GM18526 (cell line): Measurements from ENCODE around the gene UBAP1L.

Source experiments
- POLR2A ChIP-seq: IDR thresholded peaks from 3 replicates; pipeline ENCODE4 v1.6.1; 2011; ENCODE audit not compliant: insufficient read length; ENCODE audit errors: extremely low read depth

Gene UBAP1L

DNA sequence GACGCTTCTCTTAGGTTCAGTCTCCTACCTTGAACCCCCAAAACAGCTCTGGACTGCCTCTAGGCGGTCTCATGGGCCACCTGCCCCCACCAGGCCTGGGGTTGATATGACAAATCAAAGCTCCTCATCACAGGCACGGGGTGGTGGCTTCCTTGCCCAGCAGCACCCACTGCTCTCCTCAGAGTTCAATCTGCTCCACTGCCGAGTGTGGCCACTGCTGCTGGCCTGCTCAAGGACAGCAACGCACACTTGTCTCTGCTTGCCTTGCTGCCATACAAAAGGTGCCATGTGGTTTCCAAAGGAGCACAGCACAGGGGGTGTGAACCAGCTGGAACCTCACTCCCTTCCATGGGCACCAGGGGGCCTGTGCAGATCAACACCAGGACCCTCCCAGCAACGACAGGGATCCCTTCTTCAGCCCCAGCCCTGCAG is 28.3 kb downstream of the UBAP1L start:
- no peak for TF ChIP-seq POLR2A

DNA sequence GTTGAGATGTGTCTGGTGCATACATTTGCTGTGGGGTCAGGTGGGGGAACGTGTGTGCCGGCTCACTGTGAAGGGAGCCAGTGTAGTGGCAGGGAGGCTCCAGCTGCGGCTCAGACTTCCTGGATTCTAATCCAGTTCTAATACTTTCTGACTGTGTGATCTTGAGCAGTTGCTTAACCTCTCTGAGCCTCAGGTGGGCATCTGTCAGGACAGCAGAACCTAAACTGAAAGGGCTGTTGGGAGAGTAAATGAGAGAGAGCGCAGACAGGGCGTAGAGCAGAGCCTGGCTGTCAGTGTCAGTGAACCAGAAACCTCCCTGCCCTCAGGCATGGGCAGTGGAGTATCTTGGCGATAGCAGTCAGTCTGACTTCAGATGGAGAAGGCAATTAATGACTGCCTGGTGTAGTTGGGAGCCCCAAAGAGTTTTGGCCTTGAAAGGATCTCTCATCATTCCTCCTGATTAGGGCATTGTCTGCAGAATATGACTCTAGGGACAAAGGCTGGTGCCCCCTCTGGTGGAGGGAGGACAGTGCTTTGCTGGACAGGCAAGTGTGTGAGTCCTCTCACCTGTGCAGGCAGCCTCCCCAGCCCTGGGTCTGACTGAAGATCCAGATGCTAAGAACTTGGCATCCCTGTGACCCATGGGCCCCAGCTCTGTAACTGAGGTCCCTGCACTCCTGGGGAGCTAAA is 28.9 kb downstream of the UBAP1L start:
- no peak for TF ChIP-seq POLR2A

DNA sequence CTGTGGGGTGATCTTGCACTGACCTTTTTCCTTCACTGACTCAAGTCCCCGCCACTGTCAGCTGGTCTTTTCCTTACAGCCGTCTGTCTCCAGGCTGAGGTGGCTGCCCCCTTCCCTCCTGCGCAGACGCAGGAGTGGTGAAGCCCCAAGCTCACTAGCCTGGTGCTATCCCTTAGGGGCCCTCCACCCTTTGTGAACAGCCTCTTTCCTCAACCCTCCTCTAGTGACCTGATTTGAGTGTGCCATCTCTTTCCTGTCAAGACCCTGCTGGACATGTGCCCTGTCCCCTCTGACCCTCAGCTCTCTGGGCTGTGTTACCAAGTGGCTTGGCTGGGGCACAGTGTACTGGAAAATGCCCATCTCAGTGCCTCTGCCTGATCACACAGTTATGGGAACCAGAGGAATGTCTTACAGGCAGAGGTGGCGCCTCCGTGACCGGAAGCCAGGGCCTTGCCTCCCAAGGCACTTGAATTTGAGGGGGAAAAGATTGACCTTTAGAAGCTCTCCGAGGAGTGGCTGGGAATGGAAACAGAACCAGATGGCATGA is 29.7 kb downstream of the UBAP1L start:
- TF ChIP-seq POLR2A, result no peak

DNA sequence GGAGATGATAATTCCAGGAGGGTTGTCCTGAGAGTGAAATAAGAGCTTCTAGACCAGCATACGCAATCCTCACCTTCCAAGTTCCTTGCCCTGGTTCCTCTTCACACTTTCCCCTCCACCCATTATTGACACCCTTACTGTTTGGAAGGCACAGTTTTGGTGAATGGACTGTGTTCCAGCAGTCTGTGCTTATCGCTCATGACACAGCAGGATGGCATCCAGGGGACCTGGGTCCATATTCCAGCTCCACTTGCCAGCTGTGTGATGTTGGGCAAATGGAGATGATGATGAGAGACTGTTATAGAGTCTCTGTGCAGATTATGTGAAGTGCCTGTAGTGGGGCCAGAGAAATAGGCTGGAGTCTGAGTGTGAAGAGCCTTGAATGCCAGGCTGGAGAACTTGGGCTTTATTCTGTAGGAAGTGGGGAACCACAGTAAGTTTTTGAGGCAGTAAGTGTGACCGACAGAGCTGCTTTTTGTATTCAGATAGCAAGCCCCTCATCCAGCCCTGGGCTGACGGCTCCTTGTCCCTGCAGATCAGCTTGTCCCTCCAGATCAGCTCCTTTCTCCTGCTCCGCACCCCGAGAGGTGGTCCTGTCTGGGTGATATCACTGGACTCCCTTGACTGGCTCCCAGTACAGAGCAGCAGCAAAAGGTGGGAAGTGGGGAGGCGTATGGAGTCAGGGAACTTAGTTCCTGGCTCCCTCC is 30.3 kb downstream of the UBAP1L start:
- no peak for TF ChIP-seq POLR2A

DNA sequence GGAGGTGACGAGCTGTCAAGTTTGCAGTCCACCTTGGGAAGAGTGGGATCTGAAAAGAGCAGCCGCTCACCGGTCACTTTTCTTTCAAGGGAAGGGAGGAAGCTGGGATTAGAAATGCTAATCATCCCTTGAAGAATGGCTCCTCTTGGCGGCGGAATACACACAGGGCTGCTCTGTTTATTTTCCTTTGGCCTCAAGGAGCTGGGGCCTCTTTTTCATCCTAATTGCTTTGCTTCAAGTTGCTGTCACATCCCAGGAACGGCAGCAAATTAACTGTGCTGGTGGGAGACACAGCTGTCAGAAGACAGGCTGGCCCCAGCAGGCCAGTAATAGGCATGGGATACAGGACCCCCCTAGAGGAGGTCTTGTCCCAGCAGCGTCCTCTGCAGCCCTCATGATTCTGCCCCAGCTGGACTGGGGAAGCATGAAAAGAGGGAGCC is 31.7 kb downstream of the UBAP1L start:
- TF ChIP-seq POLR2A, result no peak

DNA sequence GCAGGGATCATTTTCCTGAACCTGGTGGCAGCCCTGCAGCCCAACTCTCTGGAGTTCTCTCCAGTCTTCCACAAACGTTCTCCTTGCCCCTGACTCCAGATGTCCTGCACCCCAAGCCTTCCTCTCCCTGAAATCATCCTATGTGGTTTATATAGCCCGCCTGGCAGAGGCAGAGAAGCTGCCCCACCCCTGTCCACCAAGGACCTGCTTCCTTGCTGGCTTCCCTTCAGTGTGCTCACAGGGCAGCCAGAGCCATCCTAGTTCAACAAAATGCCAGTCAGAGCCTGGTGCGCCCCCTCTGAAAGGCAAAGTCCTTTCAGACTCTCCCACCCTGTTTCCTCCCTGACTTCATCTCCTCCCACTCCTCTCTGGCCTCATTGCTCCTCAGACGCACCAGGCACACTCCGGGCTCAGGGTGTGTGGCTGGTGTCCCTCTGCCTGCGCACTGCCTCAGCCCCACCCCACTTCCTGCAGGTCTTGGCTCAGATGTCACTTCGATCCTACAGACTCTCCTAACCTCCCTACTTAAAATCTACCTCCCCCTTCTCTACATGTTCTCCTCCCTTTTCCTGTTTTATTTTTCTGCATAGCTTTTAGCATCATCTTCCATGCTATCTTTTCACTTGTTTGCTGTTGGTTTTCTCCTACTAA is 32.6 kb downstream of the UBAP1L start:
- TF ChIP-seq POLR2A, result no peak

DNA sequence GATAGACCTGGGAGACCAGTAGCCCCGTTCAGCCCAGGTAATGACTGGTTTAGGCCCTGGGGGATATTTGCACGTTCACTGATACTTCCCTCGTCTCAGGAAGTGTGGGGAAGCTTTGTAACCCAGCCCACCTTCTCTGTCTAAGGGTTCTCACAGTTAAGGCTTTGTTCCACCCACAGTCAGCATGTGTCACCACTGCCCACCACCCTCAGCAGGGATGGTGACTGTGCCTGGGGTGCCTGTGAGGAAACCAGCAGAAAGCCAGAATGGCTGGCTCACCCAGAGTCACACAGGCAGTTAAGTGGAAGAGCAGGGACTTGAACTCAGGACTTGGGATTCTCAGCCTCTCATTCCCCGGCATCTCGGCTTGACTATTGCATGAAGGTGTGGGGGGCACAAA is 33.2 kb downstream of the UBAP1L start:
- TF ChIP-seq POLR2A, result no peak

DNA sequence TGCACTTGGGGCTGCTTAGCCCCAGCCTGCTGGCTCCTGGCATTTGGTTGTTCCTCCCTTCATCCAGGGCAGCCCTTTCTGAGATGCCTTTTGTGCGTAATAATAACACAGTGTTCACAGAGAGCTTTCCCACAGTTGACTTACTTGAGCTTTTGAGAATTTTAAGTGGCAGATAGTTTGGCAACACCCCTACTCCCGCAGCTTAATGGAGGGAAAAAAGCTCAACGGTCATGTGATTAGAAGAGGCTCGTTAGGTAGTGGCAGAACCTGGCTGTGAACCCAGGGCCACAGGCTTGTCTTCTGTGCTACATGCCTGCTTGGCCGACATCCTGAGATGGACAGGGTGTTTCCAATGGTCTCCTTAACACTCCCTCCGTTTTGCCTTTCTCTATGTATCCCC is 33.7 kb downstream of the UBAP1L start:
- TF ChIP-seq POLR2A, result no peak

DNA sequence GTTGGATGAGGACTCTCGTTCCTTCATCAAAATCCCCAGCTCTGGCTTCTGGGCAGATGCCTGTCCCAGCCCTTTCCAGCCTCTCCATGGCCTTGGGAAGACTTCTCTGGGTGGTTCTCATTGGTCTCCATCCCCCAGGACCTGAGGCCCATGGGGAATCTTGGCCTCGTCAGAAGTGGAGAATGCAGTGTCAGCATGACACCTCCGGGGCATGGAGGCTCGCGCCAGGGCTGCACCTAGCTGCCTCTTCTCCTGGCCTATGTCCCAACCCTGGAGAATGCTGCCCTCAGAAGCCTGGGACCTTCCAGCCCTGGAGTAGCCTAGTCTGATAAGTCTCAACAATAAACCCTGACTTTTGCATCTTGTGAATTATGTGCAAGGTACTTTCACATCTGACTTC is 35.4 kb downstream of the UBAP1L start:
- no peak for TF ChIP-seq POLR2A

DNA sequence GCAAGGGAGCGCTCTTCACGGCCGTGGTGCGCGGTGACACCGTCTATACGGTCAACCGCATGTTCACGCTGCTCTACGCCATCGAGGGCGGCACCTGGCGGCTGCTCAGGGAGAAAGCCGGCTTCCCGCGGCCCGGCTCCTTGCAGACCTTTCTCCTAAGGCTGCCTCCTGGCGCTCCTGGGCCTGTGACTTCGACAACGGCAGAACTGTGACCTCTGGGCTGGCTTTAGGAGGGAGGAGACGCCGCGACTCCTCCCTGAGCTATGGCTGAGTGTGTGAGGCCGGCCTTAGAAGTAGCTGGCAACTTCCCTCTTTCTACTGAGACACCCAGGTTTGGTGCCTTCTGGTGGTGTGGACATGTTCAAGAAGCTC is 37.0 kb downstream of the UBAP1L start:
- no peak for TF ChIP-seq POLR2A

DNA sequence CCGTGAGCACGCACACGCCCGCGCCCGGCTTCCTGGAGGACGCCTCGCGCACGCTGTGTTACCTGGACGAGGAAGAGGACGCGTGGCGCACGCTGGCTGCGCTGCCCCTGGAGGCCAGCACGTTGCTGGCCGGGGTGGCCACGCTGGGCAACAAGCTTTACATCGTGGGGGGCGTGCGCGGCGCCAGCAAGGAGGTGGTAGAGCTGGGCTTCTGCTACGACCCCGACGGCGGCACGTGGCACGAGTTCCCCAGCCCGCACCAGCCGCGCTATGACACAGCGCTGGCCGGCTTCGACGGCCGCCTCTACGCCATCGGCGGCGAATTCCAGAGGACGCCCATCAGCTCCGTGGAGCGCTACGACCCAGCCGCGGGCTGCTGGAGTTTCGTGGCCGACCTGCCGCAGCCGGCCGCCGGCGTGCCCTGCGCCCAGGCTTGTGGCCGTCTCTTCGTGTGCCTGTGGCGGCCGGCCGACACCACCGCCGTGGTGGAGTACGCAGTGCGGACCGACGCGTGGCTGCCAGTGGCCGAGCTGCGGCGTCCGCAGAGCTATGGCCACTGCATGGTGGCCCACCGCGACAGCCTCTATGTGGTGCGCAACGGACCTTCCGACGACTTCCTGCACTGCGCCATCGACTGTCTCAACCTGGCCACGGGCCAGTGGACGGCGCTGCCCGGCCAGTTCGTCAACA is 37.6 kb downstream of the UBAP1L start:
- TF ChIP-seq POLR2A, result no peak

DNA sequence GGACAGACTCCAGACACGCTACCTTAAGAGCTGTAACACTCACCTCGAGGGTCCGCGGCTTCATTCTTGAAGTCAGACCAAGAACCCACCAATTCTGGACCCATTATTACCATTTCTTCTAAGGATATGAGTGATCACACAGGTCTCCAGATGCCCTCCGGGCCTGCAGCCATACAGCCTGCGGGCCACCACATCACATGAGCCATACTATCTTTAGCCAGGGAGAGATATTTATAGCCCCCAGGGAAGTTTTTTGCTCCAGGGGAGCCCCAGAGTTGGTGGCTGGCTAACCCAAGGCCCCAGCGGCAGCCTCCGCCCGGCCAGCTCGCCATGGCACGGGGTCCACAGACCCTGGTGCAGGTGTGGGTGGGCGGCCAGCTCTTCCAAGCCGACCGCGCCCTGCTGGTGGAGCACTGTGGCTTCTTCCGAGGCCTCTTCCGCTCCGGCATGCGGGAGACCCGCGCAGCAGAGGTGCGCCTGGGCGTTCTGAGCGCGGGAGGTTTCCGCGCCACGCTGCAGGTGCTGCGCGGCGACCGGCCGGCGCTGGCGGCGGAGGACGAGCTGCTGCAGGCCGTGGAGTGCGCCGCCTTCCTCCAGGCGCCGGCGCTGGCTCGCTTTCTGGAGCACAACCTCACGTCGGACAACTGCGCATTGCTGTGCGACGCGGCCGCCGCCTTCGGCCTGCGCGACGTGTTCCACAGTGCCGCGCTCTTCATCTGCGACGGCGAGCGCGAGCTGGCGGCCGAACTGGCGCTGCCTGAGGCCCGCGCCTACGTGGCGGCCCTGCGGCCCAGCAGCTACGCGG is 38.3 kb downstream of the UBAP1L start, which contains the start of gene KBTBD13:
TSS of gene KBTBD13 (plus strand) at position 261 of the 805 bp plus-strand sequence. CDS start at position 331, 70 bp downstream.
- no peak for TF ChIP-seq POLR2A

DNA sequence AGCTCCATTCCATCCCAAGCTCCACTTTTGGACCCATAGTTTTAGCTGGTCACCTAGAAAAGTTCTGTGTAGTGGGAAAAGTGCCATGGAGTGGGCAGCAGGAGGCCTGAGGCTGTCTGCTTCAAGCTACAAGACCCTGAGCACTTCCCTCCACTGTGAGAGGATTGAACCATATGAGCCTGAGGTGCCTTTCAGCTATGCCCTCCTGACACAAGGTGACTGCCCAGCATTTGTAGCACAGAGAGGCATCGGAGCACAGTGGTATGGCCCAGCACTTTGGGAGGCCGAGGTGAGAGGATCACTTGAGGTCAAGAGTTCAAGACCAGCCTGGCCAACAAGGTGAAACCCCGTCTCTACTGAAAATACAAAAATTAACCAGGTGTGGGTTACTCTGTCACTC is 42.4 kb downstream of the UBAP1L start:
- no peak for TF ChIP-seq POLR2A

DNA sequence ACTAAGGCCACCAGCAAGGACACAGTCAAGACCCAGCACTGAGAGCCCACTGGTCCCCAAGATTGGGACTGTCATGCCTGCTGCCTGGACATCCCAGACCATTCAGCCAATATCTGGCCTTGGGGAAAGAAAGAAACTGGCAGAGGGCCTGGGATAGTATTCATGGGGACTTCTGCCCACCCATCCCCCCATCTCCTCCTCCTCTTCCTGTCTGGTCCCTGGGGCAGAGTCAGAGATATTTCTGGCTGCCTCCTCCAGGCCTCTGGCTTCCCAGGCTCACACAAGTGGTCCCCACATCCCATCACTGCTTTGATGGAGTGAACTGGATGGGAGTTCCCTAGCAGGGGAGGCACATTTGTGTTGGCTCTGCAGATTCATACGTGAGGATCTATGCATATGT is 43.0 kb downstream of the UBAP1L start:
- TF ChIP-seq POLR2A, result no peak
